Stomach (tissue), 4 donors: Measurements from ENCODE around the gene RIMS4.

ENCODE experiments used
- POLR2A ChIP-seq, 4 donors: fragments of 450-650 bp; IDR thresholded peaks; one replicate each; pipeline ENCODE4 v1.6.1; 2016; ENCODE audit warnings: antibody characterized with exemption in 4 of 4, control low read depth in 2 of 4, mild to moderate bottlenecking in 1 of 4, moderate library complexity in 1 of 4
- TF ChIP-seq, protein P1 (sequence below), 7 experiments: fragments of 450-650 bp in 4 of 7; fragments of 200-600 bp in 3 of 7; sonication (generic) in 3 of 7; IDR thresholded peaks; one replicate each; pipeline ENCODE4 v1.5.1; 2016 to 2019; ENCODE audit warnings: antibody characterized with exemption in 7 of 7, control low read depth in 2 of 7, mild to moderate bottlenecking in 1 of 7

DNA sequence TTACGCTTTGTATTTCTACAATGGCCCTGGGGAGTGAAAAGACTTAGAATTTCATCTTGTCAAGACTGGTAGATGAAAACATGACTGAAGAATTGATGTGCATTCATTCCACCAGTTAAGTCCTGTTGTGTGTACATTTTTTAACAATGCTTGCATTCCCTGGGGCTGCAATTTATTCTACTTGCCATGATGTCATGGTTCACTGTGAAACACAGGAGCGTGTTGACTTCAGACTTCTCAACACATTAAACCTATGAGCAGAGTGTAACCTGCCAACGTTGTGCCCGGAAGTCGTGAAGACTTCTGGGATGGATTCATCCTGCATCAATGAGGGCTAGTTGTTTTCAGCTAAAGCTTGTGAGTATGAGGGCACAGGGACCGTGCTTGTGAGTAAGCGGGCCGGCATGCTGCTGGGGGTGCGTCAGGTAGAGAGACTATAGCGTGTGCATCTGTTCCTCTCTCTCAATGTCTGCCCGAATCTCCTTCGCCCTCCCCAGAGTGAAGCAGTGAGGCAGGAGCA is 26.3 kb upstream of the RIMS4 start:
- no peak for TF ChIP-seq POLR2A (IDR thresholded peaks at IDR 0.05)
- TF ChIP-seq, protein P1, sequence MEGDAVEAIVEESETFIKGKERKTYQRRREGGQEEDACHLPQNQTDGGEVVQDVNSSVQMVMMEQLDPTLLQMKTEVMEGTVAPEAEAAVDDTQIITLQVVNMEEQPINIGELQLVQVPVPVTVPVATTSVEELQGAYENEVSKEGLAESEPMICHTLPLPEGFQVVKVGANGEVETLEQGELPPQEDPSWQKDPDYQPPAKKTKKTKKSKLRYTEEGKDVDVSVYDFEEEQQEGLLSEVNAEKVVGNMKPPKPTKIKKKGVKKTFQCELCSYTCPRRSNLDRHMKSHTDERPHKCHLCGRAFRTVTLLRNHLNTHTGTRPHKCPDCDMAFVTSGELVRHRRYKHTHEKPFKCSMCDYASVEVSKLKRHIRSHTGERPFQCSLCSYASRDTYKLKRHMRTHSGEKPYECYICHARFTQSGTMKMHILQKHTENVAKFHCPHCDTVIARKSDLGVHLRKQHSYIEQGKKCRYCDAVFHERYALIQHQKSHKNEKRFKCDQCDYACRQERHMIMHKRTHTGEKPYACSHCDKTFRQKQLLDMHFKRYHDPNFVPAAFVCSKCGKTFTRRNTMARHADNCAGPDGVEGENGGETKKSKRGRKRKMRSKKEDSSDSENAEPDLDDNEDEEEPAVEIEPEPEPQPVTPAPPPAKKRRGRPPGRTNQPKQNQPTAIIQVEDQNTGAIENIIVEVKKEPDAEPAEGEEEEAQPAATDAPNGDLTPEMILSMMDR (IDR thresholded peaks at IDR 0.05): no peak
